Activated T-cell treated with anti-CD3 and anti-CD28 coated beads, Interleukin-2, amount 50 U/mL, for 4 hours (primary cell): ENCODE results near the gene UBE2E2. TPM values are rescaled to one million over a fixed set of nuclear protein-coding genes. Genes with fewer than 3 reads are reported as not detected.
A peak's percentile ranks its signal among the peaks of the same experiment; 100 is the strongest.

ENCODE experiments used
- ATAC-seq, 2 donors: fragments of 200-7000 bp; cut with Tn5 transposase; one replicate each; pipeline ENCODE4 v1.10.0; 2021
- DNase-seq: peaks from one replicate; pipeline ENCODE4 v3.0.0-alpha.2; 2020
- H3K27me3 Mint-ChIP-seq: one replicate; pipeline ENCODE4 v1.8.0; 2021; ENCODE audit warnings: low read depth, mixed read lengths
- H3K36me3 Mint-ChIP-seq: one replicate; pipeline ENCODE4 v1.8.0; 2022; ENCODE audit warnings: mixed read lengths; ENCODE audit not compliant: insufficient read depth
- H3K4me1 Mint-ChIP-seq: one replicate; pipeline ENCODE4 v1.8.0; 2021; ENCODE audit warnings: low read depth, mixed read lengths
- H3K4me3 Mint-ChIP-seq: one replicate; pipeline ENCODE4 v1.8.0; 2021; ENCODE audit warnings: mild to moderate bottlenecking, moderate library complexity, mixed read lengths
- H3K9me3 Mint-ChIP-seq: one replicate; pipeline ENCODE4 v1.8.0; 2021; ENCODE audit warnings: mixed read lengths
- total RNA-seq, 3 donors: library from RNA; stranded (reverse); gene quantifications; one replicate each; pipeline ENCODE4 v1.2.1, GENCODE V29; 2021

The UBE2E2 gene
- total RNA-seq, 3 donors from 2014 or later = 8.7 to 11.5 (median 10.4) TPM

GRCh38 chr3:23440416-23441294 lies 237.5 kb downstream of the UBE2E2 start:
- DNase-seq = no peak
- no peaks in the 10 kb centered on the region for H3K9me3 Mint-ChIP-seq
- peak in 1 of 2 donors; percentile 7 for ATAC-seq
- H3K27me3 Mint-ChIP-seq = no peaks in the 10 kb centered on the region
- peaks cover 35% of the 10 kb centered on the region for H3K4me1 Mint-ChIP-seq
- H3K36me3 Mint-ChIP-seq = no peaks in the 10 kb centered on the region
- peak overlapping the region; percentile 19 for H3K4me3 Mint-ChIP-seq

GRCh38 chr3:23442598-23443383 lies 239.7 kb downstream of the UBE2E2 start:
- H3K27me3 Mint-ChIP-seq = no peaks in the 10 kb centered on the region
- H3K4me3 Mint-ChIP-seq = no peak overlapping the region
- DNase-seq = no peak
- no peaks in the 10 kb centered on the region for H3K9me3 Mint-ChIP-seq
- ATAC-seq = peak; percentile 45 to 58
- peaks cover 33% of the 10 kb centered on the region for H3K4me1 Mint-ChIP-seq
- H3K36me3 Mint-ChIP-seq = no peaks in the 10 kb centered on the region

GRCh38 chr3:23444386-23444785 lies 241.3 kb downstream of the UBE2E2 start:
- Mint-ChIP-seq H3K27me3 (no peaks in the 10 kb centered on the region), H3K36me3 (no peaks in the 10 kb centered on the region), H3K4me1 (peaks cover 23% of the 10 kb centered on the region), H3K4me3 (no peak overlapping the region), H3K9me3 (no peaks in the 10 kb centered on the region)
- DNase-seq (no peak), ATAC-seq (no peak)

- DNase-seq (no peak), ATAC-seq (no peak)
- Mint-ChIP-seq H3K4me3 (no peak overlapping the region), H3K27me3 (no peaks in the 10 kb centered on the region), H3K36me3 (no peaks in the 10 kb centered on the region), H3K4me1 (peaks cover 14% of the 10 kb centered on the region), H3K9me3 (no peaks in the 10 kb centered on the region)
These were observed 243.2 kb downstream of the UBE2E2 start for GRCh38 chr3:23446301-23446700.

GRCh38 chr3:23448998-23449537 lies 245.9 kb downstream of the UBE2E2 start:
- Mint-ChIP-seq H3K9me3 (no peaks in the 10 kb centered on the region), H3K27me3 (no peaks in the 10 kb centered on the region), H3K36me3 (no peaks in the 10 kb centered on the region), H3K4me3 (no peak overlapping the region), H3K4me1 (peaks cover 1% of the 10 kb centered on the region)
- DNase-seq = no peak
- ATAC-seq = no peak

- no peaks in the 10 kb centered on the region for H3K4me1 Mint-ChIP-seq
- no peaks in the 10 kb centered on the region for H3K9me3 Mint-ChIP-seq
These were observed 246.9 kb downstream of the UBE2E2 start for GRCh38 chr3:23450051-23450450.

GRCh38 chr3:23450806-23451205 lies 247.7 kb downstream of the UBE2E2 start:
- Mint-ChIP-seq H3K9me3 (no peaks in the 10 kb centered on the region), H3K36me3 (no peaks in the 10 kb centered on the region), H3K4me1 (no peaks in the 10 kb centered on the region), H3K4me3 (no peak overlapping the region), H3K27me3 (no peaks in the 10 kb centered on the region)
- ATAC-seq (no peak), DNase-seq (no peak)

More at GRCh38 chr3:23450051-23450450, 246.9 kb downstream of the UBE2E2 start:
- Mint-ChIP-seq H3K36me3 (no peaks in the 10 kb centered on the region), H3K27me3 (no peaks in the 10 kb centered on the region), H3K4me3 (no peak overlapping the region)
- no peak for ATAC-seq
- DNase-seq = no peak

GRCh38 chr3:23452408-23452807 lies 249.3 kb downstream of the UBE2E2 start:
- DNase-seq = no peak
- no peaks in the 10 kb centered on the region for H3K4me1 Mint-ChIP-seq
- no peak for ATAC-seq
- no peaks in the 10 kb centered on the region for H3K36me3 Mint-ChIP-seq
- no peaks in the 10 kb centered on the region for H3K27me3 Mint-ChIP-seq
- no peak overlapping the region for H3K4me3 Mint-ChIP-seq
- H3K9me3 Mint-ChIP-seq = no peaks in the 10 kb centered on the region

GRCh38 chr3:23455084-23455483 lies 252.0 kb downstream of the UBE2E2 start:
- Mint-ChIP-seq H3K27me3 (no peaks in the 10 kb centered on the region), H3K36me3 (no peaks in the 10 kb centered on the region), H3K4me1 (no peaks in the 10 kb centered on the region), H3K4me3 (no peak overlapping the region), H3K9me3 (peaks cover 3% of the 10 kb centered on the region)
- DNase-seq = no peak
- no peak for ATAC-seq

GRCh38 chr3:23455775-23456174 lies 252.6 kb downstream of the UBE2E2 start:
- no peaks in the 10 kb centered on the region for H3K4me1 Mint-ChIP-seq
- H3K4me3 Mint-ChIP-seq = no peak overlapping the region
- no peaks in the 10 kb centered on the region for H3K27me3 Mint-ChIP-seq
- no peak for DNase-seq
- H3K9me3 Mint-ChIP-seq = peaks cover 3% of the 10 kb centered on the region
- no peaks in the 10 kb centered on the region for H3K36me3 Mint-ChIP-seq
- no peak for ATAC-seq

GRCh38 chr3:23457697-23458096 lies 254.6 kb downstream of the UBE2E2 start:
- H3K4me3 Mint-ChIP-seq = no peak overlapping the region
- no peaks in the 10 kb centered on the region for H3K36me3 Mint-ChIP-seq
- H3K27me3 Mint-ChIP-seq = no peaks in the 10 kb centered on the region
- no peaks in the 10 kb centered on the region for H3K4me1 Mint-ChIP-seq
- peaks cover 3% of the 10 kb centered on the region for H3K9me3 Mint-ChIP-seq
- ATAC-seq (peak in 1 of 2 donors; percentile 37), DNase-seq (no peak)

GRCh38 chr3:23459465-23459864 lies 256.3 kb downstream of the UBE2E2 start:
- peaks cover 3% of the 10 kb centered on the region for H3K9me3 Mint-ChIP-seq
- DNase-seq = no peak
- H3K36me3 Mint-ChIP-seq = no peaks in the 10 kb centered on the region
- no peaks in the 10 kb centered on the region for H3K4me1 Mint-ChIP-seq
- ATAC-seq = no peak
- no peak overlapping the region for H3K4me3 Mint-ChIP-seq
- H3K27me3 Mint-ChIP-seq = no peaks in the 10 kb centered on the region

GRCh38 chr3:23459889-23460546 lies 256.9 kb downstream of the UBE2E2 start:
- Mint-ChIP-seq H3K9me3 (peaks cover 3% of the 10 kb centered on the region), H3K27me3 (no peaks in the 10 kb centered on the region)
- no peak for ATAC-seq

GRCh38 chr3:23461069-23461468 lies 257.9 kb downstream of the UBE2E2 start:
- Mint-ChIP-seq H3K36me3 (no peaks in the 10 kb centered on the region), H3K4me3 (no peak overlapping the region), H3K9me3 (peaks cover 3% of the 10 kb centered on the region), H3K27me3 (no peaks in the 10 kb centered on the region), H3K4me1 (no peaks in the 10 kb centered on the region)
- DNase-seq (no peak), ATAC-seq (no peak)

More at GRCh38 chr3:23459889-23460546, 256.9 kb downstream of the UBE2E2 start:
- H3K4me1 Mint-ChIP-seq = no peaks in the 10 kb centered on the region
- no peak for DNase-seq
- H3K36me3 Mint-ChIP-seq = no peaks in the 10 kb centered on the region
- no peak overlapping the region for H3K4me3 Mint-ChIP-seq
